Subcutaneous adipose tissue (tissue), 4 donors: Measurements from ENCODE around the gene RSPH1. TPM values are rescaled to one million over a fixed set of nuclear protein-coding genes. Genes with fewer than 3 reads are reported as not detected.

ENCODE experiments used
- total RNA-seq, 4 donors: library from RNA; depleted of rRNA; stranded (reverse); fragments of >200 nt; gene quantifications; one replicate each; pipeline ENCODE4 v1.1.0, GENCODE V29; 2016
- TF ChIP-seq, protein P1 (sequence below): fragments of 450-650 bp; IDR thresholded peaks from one replicate; pipeline ENCODE4 v1.5.1; 2016; ENCODE audit warnings: low read depth, mild to moderate bottlenecking, control low read depth, antibody characterized with exemption, moderate library complexity

The RSPH1 gene
- total RNA-seq, 4 donors from 2014 or later: 0.34 to 0.38 TPM; not detected in 2

DNA sequence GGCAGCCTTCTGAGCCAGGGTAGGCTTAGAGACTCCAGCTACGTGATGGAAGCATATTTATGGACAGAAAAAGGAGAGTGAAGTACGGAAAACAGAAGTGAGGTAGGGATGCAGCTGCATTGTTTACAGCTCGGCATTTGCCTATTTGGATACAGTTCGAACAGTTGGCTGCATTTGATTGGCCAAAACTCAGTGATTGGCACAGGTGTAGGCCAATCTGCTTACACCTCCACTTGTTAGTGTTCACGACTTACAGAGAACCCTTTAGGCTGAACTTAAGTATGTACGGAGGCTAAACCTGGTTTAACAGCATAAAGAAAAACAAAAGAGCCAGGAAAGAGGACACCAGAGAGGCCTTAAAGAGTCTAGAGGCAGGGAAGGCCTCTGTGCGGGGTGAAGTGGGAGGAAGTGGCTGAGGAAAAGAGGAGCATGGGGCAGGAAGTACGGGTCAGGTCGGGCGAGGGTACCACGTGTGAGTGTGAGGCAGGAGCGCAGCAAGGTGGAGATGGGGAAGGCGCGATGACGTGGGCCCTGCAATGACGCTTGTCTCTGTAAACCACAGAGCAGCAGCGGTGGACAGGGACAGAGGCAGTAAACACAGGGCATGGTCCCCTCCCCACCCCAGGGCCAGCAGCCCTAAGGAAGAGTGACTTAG is 32.0 kb downstream of the RSPH1 start:
- TF ChIP-seq, protein P1, sequence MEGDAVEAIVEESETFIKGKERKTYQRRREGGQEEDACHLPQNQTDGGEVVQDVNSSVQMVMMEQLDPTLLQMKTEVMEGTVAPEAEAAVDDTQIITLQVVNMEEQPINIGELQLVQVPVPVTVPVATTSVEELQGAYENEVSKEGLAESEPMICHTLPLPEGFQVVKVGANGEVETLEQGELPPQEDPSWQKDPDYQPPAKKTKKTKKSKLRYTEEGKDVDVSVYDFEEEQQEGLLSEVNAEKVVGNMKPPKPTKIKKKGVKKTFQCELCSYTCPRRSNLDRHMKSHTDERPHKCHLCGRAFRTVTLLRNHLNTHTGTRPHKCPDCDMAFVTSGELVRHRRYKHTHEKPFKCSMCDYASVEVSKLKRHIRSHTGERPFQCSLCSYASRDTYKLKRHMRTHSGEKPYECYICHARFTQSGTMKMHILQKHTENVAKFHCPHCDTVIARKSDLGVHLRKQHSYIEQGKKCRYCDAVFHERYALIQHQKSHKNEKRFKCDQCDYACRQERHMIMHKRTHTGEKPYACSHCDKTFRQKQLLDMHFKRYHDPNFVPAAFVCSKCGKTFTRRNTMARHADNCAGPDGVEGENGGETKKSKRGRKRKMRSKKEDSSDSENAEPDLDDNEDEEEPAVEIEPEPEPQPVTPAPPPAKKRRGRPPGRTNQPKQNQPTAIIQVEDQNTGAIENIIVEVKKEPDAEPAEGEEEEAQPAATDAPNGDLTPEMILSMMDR: no peak

DNA sequence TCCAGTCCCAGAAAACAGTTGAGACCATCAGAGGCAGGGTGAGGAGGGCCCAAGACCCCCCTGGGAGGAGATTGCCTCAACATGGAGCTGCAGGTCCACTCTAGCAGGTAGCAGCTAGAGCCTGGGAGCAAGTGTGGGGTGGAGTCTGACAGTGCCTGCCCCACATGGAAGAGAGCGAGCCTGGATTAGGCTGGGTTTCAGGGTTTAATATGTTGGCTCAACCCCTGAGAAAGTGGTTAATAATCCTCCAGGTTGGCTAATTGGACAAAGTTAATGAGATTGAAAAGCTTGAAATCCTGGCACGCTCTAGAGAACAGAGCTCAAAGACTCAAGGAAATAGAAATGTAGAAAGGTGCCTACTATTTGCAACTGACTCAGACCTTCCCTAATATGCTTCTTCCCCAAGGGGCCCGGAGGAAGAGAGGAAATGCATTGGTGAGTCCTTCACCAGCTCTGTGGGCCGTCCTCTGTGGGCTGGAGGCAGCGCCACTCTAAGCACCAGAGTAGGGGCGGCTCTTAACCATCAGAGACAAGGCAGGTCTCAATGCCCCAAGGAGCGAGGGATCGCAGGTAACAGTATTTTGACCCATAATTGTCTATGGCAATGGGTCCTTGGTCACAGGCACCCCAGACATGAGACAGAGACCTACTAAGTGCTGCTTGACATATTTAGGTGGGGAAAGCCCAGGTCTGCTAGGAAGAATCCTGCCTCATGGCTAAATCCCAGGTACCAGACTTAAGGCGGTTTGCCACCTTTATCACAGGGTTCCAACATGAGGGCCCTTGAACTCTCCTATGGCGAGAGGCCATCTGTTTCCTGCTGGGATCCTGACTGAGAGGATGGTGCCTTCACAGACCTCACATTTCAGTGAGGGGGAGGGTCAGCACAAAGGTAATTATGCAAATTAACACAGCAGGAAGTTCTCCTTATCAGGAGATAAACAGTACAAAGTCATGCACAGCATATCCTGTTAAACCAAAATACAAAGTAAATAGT is 33.8 kb downstream of the RSPH1 start:
- TF ChIP-seq, protein P1: no peak

DNA sequence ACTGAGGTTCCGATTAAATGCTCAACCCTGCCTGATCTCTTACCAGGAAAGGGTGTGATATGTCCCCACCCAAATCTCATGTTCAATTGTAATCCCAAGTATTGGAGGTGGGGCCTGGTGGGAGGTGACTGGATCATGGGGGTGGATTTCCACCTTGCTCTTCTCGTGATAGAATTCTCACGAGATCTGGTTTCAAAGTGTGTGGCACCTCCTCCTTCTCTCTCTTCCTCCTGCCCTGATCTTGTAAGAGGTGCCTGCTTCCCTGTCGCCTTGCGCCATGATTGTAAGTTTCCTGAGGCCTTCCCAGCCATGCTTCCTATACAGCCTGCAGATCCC is 34.9 kb downstream of the RSPH1 start:
- TF ChIP-seq, protein P1: no peak

DNA sequence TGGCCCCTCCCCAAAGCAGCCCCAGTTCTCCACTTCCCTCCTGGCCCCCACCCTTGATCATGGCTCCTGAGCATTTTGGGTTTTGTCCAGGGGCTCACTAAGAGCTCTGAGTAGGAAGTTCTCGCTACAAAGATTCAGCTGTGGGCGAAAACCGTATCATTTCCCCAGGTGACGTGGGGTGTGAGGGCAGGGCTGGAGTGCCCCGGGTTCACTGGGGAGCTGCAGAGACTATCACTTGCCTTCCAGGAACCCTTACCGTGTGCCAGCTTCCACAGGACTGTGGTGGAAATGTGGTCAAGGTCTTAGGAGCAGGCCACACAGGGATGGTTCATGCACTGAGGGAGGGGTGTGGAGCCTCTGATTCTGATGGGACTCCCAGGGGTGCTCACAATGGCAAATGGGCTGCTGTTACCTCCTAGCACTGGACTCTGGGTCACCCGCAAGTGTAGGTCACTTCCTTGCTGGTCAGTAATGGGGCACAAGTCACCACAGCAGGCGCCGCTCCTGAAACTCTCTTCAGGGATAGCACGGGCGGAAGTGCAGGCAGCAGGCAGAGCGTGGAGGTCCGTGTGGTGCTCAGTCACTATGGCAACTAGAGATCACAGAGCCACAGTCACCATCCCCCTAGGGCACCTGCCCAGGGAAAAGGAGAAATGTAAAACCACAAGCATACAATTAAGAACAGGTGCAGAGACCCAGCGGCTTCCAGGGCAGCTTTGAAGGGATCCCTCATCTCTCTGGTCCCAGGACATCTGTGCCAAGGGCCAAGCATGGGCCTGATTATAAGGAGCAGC is 35.4 kb downstream of the RSPH1 start:
- TF ChIP-seq, protein P1: no peak

DNA sequence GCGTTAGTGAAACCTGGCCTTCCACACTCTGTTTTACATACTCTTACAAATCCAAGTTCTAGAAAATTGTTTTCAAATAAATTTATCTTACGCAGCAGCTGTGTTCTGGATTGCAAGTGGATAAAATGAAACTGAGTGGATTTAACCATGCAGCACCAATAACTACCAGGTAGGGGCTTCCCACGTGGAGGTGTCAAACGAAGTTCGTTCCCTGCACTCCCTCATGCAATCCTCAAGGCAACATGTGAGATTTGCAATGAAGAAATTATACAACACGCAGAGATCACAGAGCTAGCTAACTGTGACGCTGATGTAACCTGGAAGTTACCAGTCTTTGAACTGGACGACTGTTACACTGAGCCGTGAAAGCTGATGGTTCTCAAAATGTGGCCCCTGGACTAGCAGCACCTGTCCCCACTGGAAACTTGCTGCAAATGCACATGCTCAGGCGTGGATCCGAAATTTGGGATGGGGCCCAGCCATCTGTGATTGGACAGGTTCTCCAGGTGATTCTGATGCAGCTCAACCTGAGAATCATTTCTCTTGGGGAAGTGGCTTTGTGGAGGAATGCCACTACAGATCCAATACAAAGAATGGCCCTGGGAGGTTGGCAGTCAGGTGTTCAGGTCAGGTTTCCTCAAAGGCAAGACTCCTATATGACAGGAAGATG is 36.3 kb downstream of the RSPH1 start:
- TF ChIP-seq, protein P1: no peak

DNA sequence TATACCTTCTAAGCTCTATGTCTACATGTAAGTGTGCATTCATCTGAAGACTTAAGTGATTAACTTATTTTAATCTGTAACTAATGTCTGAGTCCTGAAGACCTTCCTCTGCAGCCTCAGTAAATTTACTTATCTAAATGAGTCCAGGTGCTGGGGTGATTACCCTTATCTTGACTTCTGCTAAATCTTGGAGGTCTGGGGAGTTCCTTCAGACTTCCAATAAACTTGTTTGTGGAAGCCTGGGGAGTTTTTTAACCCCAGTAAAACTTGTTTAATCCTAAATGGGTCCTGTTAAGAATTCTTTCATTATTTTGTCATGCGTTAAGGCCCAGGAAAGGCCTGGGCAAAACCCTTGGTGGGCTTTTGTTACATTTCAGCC is 37.0 kb downstream of the RSPH1 start:
- TF ChIP-seq, protein P1: no peak
